HCT116 (cell line): ENCODE measurements around the gene IKZF3. TPM values are rescaled to one million over a fixed set of nuclear protein-coding genes. Genes with fewer than 3 reads are reported as not detected.
"Not testable (repeated sequence)": the region's sequence is repeated elsewhere in the genome, so short reads cannot be mapped to it uniquely, and the experiment has no call there.

ENCODE experiments used
- ATAC-seq: fragments of 200-7000 bp; cut with Tn5 transposase; 2 replicates; pipeline ENCODE4 v1.9.1; 2020; ENCODE audit warnings: mild to moderate bottlenecking, moderate library complexity
- BruUV-seq: library from RNA; stranded (reverse); fragments of 400-500 nt; replicated peaks from 2 replicates; lab custom pipeline; 2021; lab: Mats Ljungman, UMichigan
- CTCF ChIA-PET: fragments of 300-600 bp; sonication (Branson Sonifier 250); formaldehyde crosslinking; loops from one replicate; lab custom pipeline; 2021; ENCODE audit warnings: antibody characterized with exemption; lab: Charles Lee
- POLR2A ChIA-PET: fragments of 300-600, 350-600 bp; sonication (Branson Sonifier 250); formaldehyde crosslinking; loops from one replicate; lab custom pipeline; 2021; ENCODE audit warnings: antibody characterized with exemption; lab: Charles Lee
- RAD21 ChIA-PET, 2 experiments: fragments of 300-600 bp; sonication (Branson Sonifier 250); formaldehyde crosslinking; loops; one replicate each; lab custom pipeline; 2023; ENCODE audit warnings: low total read pairs in 2 of 2; ENCODE audit not compliant: uncharacterized antibody in 2 of 2, unreplicated experiment in 2 of 2, low non-redundant PET in 1 of 2; lab: Charles Lee
- DNase-seq: peaks from one replicate; pipeline ENCODE4 v3.0.0-alpha.2; 2010; ENCODE audit warnings: low read depth, low spot score
- H2AFZ ChIP-seq: fragments of 200-600 bp; shearing (Covaris generic), sonication (generic); 2 replicates; pipeline ENCODE4 v1.6.1; 2017; ENCODE audit warnings: low read depth, mixed run types, mixed read lengths, antibody characterized with exemption, low read length; ENCODE audit not compliant: poor library complexity, severe bottlenecking
- H3K27ac ChIP-seq: 2 replicates; pipeline ENCODE4 v1.5.1; 2012; ENCODE audit warnings: low read depth, low read length
- H3K27me3 ChIP-seq: fragments of 200-600 bp; sonication (generic); 2 replicates; pipeline ENCODE4 v1.6.1; 2016; ENCODE audit warnings: mixed run types, low read length, mixed read lengths; ENCODE audit not compliant: insufficient read depth
- H3K36me3 ChIP-seq, 2 experiments: fragments of 200-500 bp in 1 of 2; fragments of 200-600 bp in 1 of 2; sonication (Bioruptor generic) in 1 of 2; sonication (generic) in 1 of 2; 2 replicates each; pipeline versions ENCODE4 v1.5.1 to v1.6.1; 2014 to 2016; ENCODE audit warnings: low read length in 2 of 2, inconsistent platforms in 1 of 2, mixed read lengths in 1 of 2, mixed run types in 1 of 2; ENCODE audit not compliant: insufficient read depth in 2 of 2, control insufficient read depth in 1 of 2
- H3K4me1 ChIP-seq, 2 experiments: fragments of 200-600 bp in 1 of 2; sonication (generic) in 1 of 2; 2 replicates each; pipeline versions ENCODE4 v1.5.1 to v1.6.1; 2012 to 2017; ENCODE audit warnings: low read length in 2 of 2, inconsistent platforms in 1 of 2, mild to moderate bottlenecking in 1 of 2, mixed read lengths in 1 of 2, mixed run types in 1 of 2, moderate library complexity in 1 of 2; ENCODE audit not compliant: insufficient read depth in 2 of 2, control insufficient read depth in 1 of 2
- H3K4me2 ChIP-seq: fragments of 200-600 bp; sonication (generic); 2 replicates; pipeline ENCODE4 v1.6.1; 2017; ENCODE audit warnings: mixed run types, low read length, mixed read lengths
- H3K4me3 ChIP-seq, 2 experiments: fragments of 200-600 bp in 1 of 2; sonication (generic) in 1 of 2; replicated peaks in 1 of 2; 2 replicates each; pipeline ENCODE4 v1.5.1; 2011 to 2016; ENCODE audit warnings: low read length in 2 of 2, control low read depth in 1 of 2, low read depth in 1 of 2, mild to moderate bottlenecking in 1 of 2, mixed read lengths in 1 of 2, mixed run types in 1 of 2
- H3K79me2 ChIP-seq: fragments of 200-600 bp; sonication (generic); 2 replicates; pipeline ENCODE4 v1.6.1; 2017; ENCODE audit warnings: mild to moderate bottlenecking, mixed run types, low read length, moderate library complexity, mixed read lengths; ENCODE audit not compliant: insufficient read depth
- H3K9ac ChIP-seq: fragments of 200-600 bp; sonication (generic); 2 replicates; pipeline ENCODE4 v1.6.1; 2016; ENCODE audit warnings: low read length, mixed read lengths
- H3K9me2 ChIP-seq: fragments of 200-600 bp; sonication (generic), shearing (Covaris generic); 2 replicates; pipeline ENCODE4 v1.6.1; 2017; ENCODE audit warnings: mixed run types, mild to moderate bottlenecking, moderate library complexity; ENCODE audit not compliant: insufficient read depth
- H3K9me3 ChIP-seq, 2 experiments: fragments of 200-500 bp in 1 of 2; fragments of 200-600 bp in 1 of 2; sonication (Bioruptor generic) in 1 of 2; sonication (generic) in 1 of 2; 2 replicates each; pipeline ENCODE4 v1.6.1; 2014 to 2017; ENCODE audit warnings: low read length in 2 of 2, mixed read lengths in 2 of 2, inconsistent platforms in 1 of 2, low read depth in 1 of 2, mild to moderate bottlenecking in 1 of 2, mixed run types in 1 of 2, moderate library complexity in 1 of 2; ENCODE audit not compliant: control insufficient read depth in 1 of 2, insufficient read depth in 1 of 2
- H4K20me1 ChIP-seq: fragments of 200-600 bp; sonication (generic), shearing (Covaris generic); 2 replicates; pipeline ENCODE4 v1.6.1; 2017; ENCODE audit warnings: mixed run types, mild to moderate bottlenecking, moderate library complexity; ENCODE audit not compliant: insufficient read depth
- SIN3A ChIP-seq: IDR thresholded peaks from 2 replicates; pipeline ENCODE4 v1.6.1; 2012; ENCODE audit warnings: low read depth
- intact Hi-C: fragments of 100-400 bp; cut with micrococcal nuclease; formaldehyde crosslinking; loops from 2 replicates; pipeline ENCODE4 v1.10.0; 2022
- total RNA-seq: library from RNA; stranded (reverse); gene quantifications from one replicate; pipeline ENCODE4 v1.2.1, GENCODE V29; 2021; ENCODE audit not compliant: unreplicated experiment
- TF ChIP-seq, protein P1 (sequence below): IDR thresholded peaks from 2 replicates; pipeline ENCODE4 v1.6.1; 2012
- TF ChIP-seq, protein P2 (sequence below): IDR thresholded peaks from 2 replicates; pipeline ENCODE4 v1.6.1; 2011; ENCODE audit warnings: mild to moderate bottlenecking, low read length, moderate library complexity; ENCODE audit not compliant: insufficient replicate concordance; ENCODE audit errors: extremely low read depth

Gene IKZF3
- total RNA-seq, 1 experiment from 2014 or later = 0.30 TPM

- no peak for ATAC-seq
- no peak for DNase-seq
- Histone ChIP-seq H2AFZ (no peak overlapping the region), H3K4me3 (no peak overlapping the region), H3K27ac (no peak overlapping the region), H3K9me3 (no peaks in the 10 kb centered on the region), H3K4me2 (no peak overlapping the region), H3K36me3 (peaks cover 4 to 32% of the 10 kb centered on the region in 2 experiments; a peak in 3 of 4 replicates), H3K9me2 (no peaks in the 10 kb centered on the region), H3K4me1 (peaks cover 3 to 4% of the 10 kb centered on the region in 2 experiments; a peak in 2 of 4 replicates), H3K79me2 (no peaks in the 10 kb centered on the region), H4K20me1 (no peaks in the 10 kb centered on the region)
- RAD21 ChIA-PET = no interaction called here
- no TSS peak for BruUV-seq
- intact Hi-C loops = no loop called here
- POLR2A ChIA-PET = no interaction called here
- TF ChIP-seq, protein P1, sequence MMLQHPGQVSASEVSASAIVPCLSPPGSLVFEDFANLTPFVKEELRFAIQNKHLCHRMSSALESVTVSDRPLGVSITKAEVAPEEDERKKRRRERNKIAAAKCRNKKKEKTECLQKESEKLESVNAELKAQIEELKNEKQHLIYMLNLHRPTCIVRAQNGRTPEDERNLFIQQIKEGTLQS = no peak
- TF ChIP-seq, protein P2, sequence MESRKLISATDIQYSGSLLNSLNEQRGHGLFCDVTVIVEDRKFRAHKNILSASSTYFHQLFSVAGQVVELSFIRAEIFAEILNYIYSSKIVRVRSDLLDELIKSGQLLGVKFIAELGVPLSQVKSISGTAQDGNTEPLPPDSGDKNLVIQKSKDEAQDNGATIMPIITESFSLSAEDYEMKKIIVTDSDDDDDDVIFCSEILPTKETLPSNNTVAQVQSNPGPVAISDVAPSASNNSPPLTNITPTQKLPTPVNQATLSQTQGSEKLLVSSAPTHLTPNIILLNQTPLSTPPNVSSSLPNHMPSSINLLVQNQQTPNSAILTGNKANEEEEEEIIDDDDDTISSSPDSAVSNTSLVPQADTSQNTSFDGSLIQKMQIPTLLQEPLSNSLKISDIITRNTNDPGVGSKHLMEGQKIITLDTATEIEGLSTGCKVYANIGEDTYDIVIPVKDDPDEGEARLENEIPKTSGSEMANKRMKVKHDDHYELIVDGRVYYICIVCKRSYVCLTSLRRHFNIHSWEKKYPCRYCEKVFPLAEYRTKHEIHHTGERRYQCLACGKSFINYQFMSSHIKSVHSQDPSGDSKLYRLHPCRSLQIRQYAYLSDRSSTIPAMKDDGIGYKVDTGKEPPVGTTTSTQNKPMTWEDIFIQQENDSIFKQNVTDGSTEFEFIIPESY = no peak
- no peak for TF ChIP-seq SIN3A
- TF ChIP-seq, all 23 proteins: peak for 0
- CTCF ChIA-PET = no interaction called here
- Histone ChIP-seq H3K9ac (no peak overlapping the region), H3K27me3 (no peaks in the 10 kb centered on the region)
These were observed 152.3 kb downstream of the IKZF3 start for GRCh38 chr17:39711851-39712250.

GRCh38 chr17:39711071-39711470 lies 153.0 kb downstream of the IKZF3 start:
- Histone ChIP-seq H3K36me3 (peaks cover 4 to 32% of the 10 kb centered on the region in 2 experiments; a peak in 3 of 4 replicates), H3K4me1 (peaks cover 10 to 12% of the 10 kb centered on the region in 2 experiments)
- H4K20me1 ChIP-seq, ATAC-seq, H3K9me2 ChIP-seq, H3K9ac ChIP-seq, H3K4me3 ChIP-seq, RAD21 ChIA-PET, intact Hi-C loops, POLR2A ChIA-PET, BruUV-seq, H3K79me2 ChIP-seq, H3K4me2 ChIP-seq, H3K9me3 ChIP-seq, H2AFZ ChIP-seq, DNase-seq, H3K27me3 ChIP-seq, H3K27ac ChIP-seq: not testable (repeated sequence)
- CTCF ChIA-PET = interaction anchor here (0.6 to 1.2 kb wide), 2 partner anchors 11 to 164 kb away, joined by 3 read pairs; partner anchors contain the start of gene ERBB2
